Activated naive CD8-positive, alpha-beta T cell (primary cell): Measurements from ENCODE around the gene SLC47A2.

Experiments
- H3K27ac Mint-ChIP-seq: one replicate; pipeline ENCODE4 v1.8.0; 2021; ENCODE audit warnings: mixed read lengths
- H3K27me3 Mint-ChIP-seq: one replicate; pipeline ENCODE4 v1.8.0; 2021; ENCODE audit warnings: mixed read lengths
- H3K36me3 Mint-ChIP-seq: one replicate; pipeline ENCODE4 v1.8.0; 2021; ENCODE audit warnings: mixed read lengths
- H3K4me1 Mint-ChIP-seq: one replicate; pipeline ENCODE4 v1.8.0; 2021; ENCODE audit warnings: low read depth, mixed read lengths
- H3K4me3 Mint-ChIP-seq: one replicate; pipeline ENCODE4 v1.8.0; 2021; ENCODE audit warnings: mild to moderate bottlenecking, mixed read lengths
- H3K9me3 Mint-ChIP-seq: one replicate; pipeline ENCODE4 v1.8.0; 2021; ENCODE audit warnings: low read depth, mixed read lengths

SLC47A2 gene

DNA sequence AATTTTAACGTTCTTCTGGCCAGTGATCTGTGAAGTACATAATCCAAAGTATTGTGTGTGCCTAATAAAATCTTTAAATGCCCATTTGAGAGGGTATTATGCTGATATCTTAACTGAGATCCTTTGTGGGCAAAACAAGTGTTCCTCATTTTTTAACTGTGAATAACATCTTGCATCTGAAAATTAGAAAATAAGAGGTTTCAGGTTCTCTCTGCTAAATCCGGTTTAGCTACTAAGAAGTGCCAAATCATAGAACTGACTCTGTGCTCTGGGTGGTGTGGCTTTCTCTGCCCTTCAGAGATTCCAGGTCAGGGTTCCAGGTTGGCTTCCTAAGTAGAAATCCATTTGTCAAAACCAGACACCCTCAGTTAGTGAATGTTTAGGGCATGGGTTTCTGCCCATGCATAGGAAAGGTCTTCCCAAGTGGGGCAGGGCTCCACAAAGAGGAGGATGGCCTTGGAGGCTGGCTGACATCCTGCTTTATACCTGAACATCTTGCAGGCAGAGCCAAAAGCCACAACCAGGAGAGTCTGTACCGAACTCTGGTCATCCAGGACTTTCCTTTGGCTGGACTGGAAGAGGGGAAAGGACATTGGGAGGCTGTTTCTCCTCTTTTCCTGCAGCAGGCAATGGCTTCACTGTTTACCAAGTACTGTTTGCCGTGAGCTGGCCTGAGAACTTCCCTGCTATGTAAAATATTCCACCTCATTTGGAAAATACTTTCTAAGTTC lies 59.4 kb downstream of the SLC47A2 start:
- H3K9me3 Mint-ChIP-seq, result no peaks in the 10 kb centered on the region
- no peak overlapping the region for H3K4me3 Mint-ChIP-seq
- peaks cover 5% of the 10 kb centered on the region for H3K4me1 Mint-ChIP-seq
- no peaks in the 10 kb centered on the region for H3K27me3 Mint-ChIP-seq
- H3K36me3 Mint-ChIP-seq, result peaks cover 30% of the 10 kb centered on the region
- no peak overlapping the region for H3K27ac Mint-ChIP-seq

DNA sequence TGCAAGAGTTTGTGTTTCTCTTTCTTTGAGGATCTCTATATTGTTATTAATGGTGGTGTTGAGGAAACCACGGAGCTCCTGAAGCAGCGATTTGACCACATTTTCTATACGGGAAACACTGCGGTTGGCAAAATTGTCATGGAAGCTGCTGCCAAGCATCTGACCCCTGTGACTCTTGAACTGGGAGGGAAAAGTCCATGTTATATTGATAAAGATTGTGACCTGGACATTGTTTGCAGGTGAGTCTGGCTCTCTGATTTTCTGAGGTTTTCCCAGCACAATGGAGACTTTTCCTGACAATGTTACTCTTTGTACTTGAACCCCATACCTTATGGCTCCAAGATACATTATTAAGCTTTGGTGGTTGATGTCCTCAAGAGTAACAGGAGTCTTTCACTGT lies 60.0 kb downstream of the SLC47A2 start:
- H3K36me3 Mint-ChIP-seq, result peaks cover 31% of the 10 kb centered on the region

DNA sequence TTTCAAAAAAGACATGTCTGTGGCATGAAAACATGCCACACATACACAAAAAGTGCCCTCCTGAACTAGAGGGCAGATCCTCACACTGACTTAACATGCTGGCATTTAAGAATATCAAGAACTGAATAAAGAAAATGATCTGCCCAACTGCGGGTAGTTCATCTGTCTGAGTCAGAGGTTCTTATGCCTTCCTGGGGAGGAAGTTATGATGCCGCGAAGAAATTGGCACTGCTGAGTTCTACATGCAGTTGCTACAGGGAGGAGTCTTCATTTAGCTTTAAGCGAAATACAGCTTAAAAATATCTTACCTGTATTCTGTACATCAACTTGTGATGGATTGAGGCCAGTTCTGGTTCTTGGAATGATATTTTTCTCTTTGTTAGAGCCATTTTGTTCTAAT lies 61.5 kb downstream of the SLC47A2 start:
- no peaks in the 10 kb centered on the region for H3K9me3 Mint-ChIP-seq
- no peak overlapping the region for H3K4me3 Mint-ChIP-seq
- peaks cover 27% of the 10 kb centered on the region for H3K36me3 Mint-ChIP-seq
- H3K27me3 Mint-ChIP-seq, result no peaks in the 10 kb centered on the region
- H3K27ac Mint-ChIP-seq, result no peak overlapping the region
- H3K4me1 Mint-ChIP-seq, result peaks cover 14% of the 10 kb centered on the region

More for the DNA sequence above, 60.0 kb downstream of the SLC47A2 start:
- no peak overlapping the region for H3K27ac Mint-ChIP-seq
- H3K27me3 Mint-ChIP-seq, result no peaks in the 10 kb centered on the region
- H3K4me3 Mint-ChIP-seq, result no peak overlapping the region
- H3K4me1 Mint-ChIP-seq, result peaks cover 5% of the 10 kb centered on the region
- H3K9me3 Mint-ChIP-seq, result no peaks in the 10 kb centered on the region

DNA sequence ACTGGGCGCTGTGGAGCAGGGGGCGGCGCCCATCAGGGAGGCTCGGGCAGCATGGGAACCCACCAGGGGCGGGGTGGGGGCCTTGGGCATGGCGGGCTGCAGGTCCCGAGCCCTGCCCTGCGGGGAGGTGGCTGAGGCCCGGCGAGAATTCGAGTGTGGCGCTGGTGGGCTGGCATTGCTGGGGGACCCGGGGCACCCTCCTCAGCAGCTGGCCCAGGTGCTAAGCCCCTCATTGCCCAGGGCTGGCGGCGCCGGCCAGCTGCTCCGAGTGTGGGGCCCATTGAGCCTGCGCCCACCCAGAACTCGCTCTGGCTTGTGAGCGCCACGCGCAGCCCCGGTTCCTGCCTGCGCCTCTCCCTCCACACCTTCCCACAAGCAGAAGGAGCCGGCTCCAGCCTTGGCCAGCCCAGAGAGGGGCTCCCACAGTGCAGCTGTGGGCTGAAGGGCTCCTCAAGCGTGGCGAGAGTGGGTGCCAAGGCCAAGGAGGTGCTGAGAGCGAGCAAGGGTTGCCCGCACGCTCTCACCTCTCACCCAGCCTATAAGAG lies 62.0 kb downstream of the SLC47A2 start:
- Mint-ChIP-seq H3K9me3 (no peaks in the 10 kb centered on the region), H3K27ac (no peak overlapping the region), H3K4me1 (peaks cover 17% of the 10 kb centered on the region), H3K36me3 (peaks cover 27% of the 10 kb centered on the region), H3K27me3 (no peaks in the 10 kb centered on the region), H3K4me3 (no peak overlapping the region)

DNA sequence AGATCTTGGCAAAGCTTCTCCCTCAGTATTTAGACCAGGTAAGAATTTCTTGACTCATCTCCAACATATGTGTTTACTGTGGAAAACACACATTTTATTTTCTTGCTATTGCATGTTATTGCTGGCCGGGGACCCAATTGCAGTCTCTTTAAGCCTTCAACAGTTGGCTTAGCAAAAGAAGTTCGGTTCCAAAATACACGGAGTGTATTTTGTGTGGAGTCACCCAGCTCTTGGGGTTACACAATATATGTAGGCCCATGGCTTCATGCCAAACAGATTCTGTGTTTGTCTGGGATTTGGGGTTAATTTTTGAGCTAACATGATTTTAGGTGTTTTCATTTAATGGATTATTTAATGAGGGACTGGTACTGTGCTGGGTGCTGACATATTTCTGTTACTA lies 63.8 kb downstream of the SLC47A2 start:
- H3K36me3 Mint-ChIP-seq, result peaks cover 25% of the 10 kb centered on the region
- H3K27me3 Mint-ChIP-seq, result no peaks in the 10 kb centered on the region
- no peak overlapping the region for H3K27ac Mint-ChIP-seq
- H3K9me3 Mint-ChIP-seq, result no peaks in the 10 kb centered on the region
- H3K4me3 Mint-ChIP-seq, result no peak overlapping the region
- H3K4me1 Mint-ChIP-seq, result peaks cover 28% of the 10 kb centered on the region

DNA sequence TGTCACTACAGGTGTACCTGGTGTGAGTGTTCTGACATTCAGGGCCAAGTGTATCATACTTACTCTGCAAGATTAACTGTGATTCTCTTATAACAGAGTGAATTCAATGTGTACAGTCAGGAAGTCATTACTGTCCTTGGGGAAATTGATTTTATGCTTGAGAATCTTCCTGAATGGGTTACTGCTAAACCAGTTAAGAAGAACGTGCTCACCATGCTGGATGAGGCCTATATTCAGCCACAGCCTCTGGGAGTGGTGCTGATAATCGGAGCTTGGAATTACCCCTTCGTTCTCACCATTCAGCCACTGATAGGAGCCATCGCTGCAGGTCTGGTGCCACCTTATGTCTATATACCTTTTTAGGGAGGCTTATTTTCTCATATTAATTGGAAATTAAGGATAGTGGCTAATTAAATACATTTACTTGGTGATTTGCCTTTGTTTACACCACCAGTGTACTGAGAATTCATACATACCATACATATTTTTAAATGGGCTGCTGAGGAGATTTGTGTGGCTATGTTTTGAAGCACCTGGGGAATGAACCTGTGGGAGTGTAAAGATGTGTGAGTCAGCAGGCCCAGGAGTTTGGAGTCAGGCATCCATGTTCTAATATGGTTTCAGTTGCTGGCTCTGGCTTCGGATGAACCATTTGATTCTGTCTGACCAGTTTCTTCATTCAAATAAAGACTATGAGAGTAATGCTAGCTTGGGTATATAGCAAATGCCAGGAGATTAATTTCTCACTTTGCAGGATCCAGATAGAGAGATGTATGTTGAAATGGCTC lies 64.7 kb downstream of the SLC47A2 start:
- no peaks in the 10 kb centered on the region for H3K9me3 Mint-ChIP-seq
- peaks cover 22% of the 10 kb centered on the region for H3K36me3 Mint-ChIP-seq
- no peaks in the 10 kb centered on the region for H3K27me3 Mint-ChIP-seq
- no peak overlapping the region for H3K4me3 Mint-ChIP-seq
- peaks cover 34% of the 10 kb centered on the region for H3K4me1 Mint-ChIP-seq
- H3K27ac Mint-ChIP-seq, result no peak overlapping the region

DNA sequence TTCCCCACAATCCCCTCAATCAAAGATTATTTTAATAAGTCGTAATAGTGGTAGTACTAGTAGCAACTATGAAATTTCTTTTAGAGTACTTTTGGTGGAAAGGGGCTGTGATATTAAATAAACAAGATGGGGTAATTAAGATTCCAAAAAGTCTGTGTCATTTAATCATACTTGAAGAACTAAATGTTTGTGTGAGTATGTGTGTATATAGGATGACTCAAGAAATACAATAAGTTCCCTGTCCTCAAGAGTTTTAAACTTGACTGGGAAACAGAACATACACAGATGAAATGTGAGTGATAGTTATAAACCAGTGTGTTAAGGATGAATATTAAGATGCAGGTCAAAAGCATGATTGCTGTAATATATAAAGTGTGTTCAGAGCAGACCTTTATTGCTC lies 65.6 kb downstream of the SLC47A2 start:
- no peaks in the 10 kb centered on the region for H3K27me3 Mint-ChIP-seq
- peak overlapping the region; percentile 46 for H3K4me3 Mint-ChIP-seq
- no peak overlapping the region for H3K27ac Mint-ChIP-seq
- no peaks in the 10 kb centered on the region for H3K9me3 Mint-ChIP-seq
- peaks cover 17% of the 10 kb centered on the region for H3K36me3 Mint-ChIP-seq
- H3K4me1 Mint-ChIP-seq, result peaks cover 34% of the 10 kb centered on the region

DNA sequence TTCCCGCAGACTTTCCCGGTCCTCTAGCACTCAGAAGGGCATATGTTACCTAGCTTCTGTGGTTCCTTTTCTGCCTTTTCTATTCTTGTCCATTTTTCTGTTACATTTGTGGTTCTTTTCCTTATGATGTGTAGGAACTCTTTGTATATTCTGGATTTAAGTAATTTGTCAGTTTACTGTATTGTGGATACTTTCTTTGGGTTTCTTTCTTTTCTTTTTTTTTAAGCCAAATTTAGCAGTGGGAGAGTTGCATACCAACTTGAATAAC lies 67.2 kb downstream of the SLC47A2 start:
- H3K4me1 Mint-ChIP-seq, result peaks cover 35% of the 10 kb centered on the region
- H3K9me3 Mint-ChIP-seq, result no peaks in the 10 kb centered on the region
- H3K4me3 Mint-ChIP-seq, result peak overlapping the region; percentile 90
- H3K27me3 Mint-ChIP-seq, result no peaks in the 10 kb centered on the region
- H3K27ac Mint-ChIP-seq, result peak overlapping the region; percentile 30
- peaks cover 14% of the 10 kb centered on the region for H3K36me3 Mint-ChIP-seq

DNA sequence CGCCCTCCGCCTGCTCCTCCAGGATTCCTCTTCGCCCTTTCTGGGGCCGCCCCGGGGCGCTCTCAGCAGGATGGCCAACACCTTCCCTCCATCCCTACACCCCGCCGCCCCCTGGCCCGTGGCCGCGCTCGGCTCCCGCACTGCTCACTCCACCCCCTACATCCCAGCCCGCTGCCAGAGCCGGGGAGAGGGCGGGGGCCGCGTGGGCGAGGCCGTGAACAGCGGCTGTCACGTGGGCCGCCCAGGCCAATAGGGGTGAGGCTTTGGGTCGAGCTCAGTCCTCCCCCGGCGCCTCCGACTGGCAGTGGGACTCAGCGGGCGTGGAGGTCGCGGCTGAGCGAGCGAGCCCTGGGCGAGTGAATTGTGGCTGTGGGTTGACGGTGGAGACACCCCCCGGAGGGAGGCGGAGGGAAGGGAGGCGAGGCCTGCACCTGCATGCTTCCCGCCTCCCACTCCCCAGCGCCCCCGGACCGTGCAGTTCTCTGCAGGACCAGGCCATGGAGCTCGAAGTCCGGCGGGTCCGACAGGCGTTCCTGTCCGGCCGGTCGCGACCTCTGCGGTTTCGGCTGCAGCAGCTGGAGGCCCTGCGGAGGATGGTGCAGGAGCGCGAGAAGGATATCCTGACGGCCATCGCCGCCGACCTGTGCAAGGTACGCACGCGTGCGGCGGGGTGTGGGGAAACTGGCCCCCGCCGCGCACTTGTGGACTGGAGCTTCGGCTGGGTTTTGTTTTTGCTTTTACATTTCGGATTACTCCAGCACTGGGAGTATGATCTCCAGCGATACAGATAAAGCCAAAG lies 67.7 kb downstream of the SLC47A2 start, which contains the start of gene ALDH3A2:
TSS of gene ALDH3A2 (plus strand) at position 277 of the 799 bp plus-strand sequence. CDS start at position 498, 221 bp downstream.
- Mint-ChIP-seq H3K4me1 (peaks cover 35% of the 10 kb centered on the region), H3K36me3 (peaks cover 12% of the 10 kb centered on the region), H3K27me3 (no peaks in the 10 kb centered on the region), H3K9me3 (no peaks in the 10 kb centered on the region), H3K27ac (peak within 1 kb of the TSS; percentile 90), H3K4me3 (peak within 1 kb of the TSS; percentile 90)

DNA sequence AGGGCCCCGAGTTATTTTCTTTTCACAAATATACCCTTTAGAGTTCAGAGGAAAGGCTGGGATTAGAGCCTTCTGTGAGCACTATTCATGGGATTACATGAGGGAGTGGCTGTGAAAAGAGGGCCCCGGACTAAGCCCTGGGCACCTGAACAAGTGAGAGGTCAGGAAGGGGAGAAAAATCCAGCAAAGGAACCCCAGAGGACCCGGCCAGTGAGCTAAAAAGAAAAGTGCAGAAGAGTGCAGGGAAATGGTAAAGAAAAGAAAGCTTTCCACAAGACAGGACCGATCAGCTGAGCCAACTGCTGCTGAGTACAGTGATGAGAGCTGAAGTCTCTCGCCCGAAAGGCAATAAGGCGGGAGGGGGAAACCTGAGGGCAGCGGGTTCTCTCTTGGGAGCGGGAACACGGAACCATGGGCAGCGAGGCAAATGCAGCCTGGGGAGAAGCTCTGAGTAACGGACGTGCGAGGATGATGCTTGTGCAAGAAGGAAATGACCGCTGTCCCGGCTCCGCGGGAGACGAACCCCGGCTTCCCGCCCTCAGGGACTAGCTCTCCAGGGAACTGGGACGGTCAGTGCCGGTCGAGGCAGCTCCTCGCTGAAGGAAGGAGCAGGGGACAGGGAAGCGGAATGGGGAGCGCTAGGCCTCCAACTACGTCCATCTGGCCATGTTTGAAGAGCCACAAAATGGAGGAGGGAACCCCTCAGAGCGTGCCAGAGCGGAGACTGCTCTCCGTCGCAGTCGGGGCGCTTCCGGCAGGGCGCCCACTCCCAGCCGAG lies 68.5 kb downstream of the SLC47A2 start:
- Mint-ChIP-seq H3K4me3 (peak overlapping the region; percentile 90), H3K36me3 (peaks cover 7% of the 10 kb centered on the region), H3K27ac (peak overlapping the region; percentile 90), H3K4me1 (peaks cover 35% of the 10 kb centered on the region), H3K27me3 (no peaks in the 10 kb centered on the region), H3K9me3 (no peaks in the 10 kb centered on the region)

DNA sequence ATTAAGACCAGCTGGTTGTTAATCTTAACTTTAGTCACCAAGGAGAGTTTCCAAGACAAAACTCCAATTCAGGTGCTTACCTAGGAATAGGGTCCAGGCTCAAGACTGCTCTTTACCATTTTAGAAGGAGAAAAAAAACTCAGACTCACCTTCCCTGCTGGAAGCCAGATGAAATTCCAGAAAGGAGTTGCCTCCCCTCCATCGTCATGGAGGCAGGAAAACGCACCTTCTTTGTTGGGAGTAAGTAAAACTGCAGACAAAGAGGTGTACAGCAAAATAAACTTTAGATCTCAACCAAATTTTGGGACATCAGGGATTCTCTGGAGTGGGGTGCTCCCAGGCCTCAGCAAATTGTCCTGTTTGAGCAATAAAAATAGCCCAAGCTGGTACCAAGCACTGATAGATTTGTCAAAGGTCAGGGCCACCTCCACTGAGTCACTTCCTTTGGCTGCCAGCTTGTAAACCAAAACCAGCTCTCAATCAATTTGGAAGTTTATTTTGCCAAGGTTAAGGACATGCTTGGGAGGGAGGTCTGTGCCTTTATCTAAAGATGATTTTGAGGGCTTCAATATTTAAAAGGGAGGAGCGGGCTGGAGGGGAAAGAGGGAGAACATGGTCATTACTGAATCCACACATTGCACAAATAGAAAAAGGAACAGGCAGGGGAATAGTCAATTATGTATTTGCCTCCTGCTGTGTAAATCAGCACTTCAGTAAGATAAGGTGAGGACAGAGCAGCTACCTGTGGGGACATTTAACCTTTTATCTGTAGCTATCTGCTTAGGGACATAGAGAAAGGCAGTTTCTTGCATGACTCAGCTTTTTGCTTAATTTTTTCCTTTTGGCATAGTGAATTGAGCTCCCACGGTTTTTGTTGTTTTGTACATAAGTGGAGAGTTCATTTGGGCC lies 69.3 kb downstream of the SLC47A2 start:
- Mint-ChIP-seq H3K27ac (peak overlapping the region; percentile 90), H3K9me3 (no peaks in the 10 kb centered on the region), H3K4me3 (peak overlapping the region; percentile 90), H3K36me3 (peaks cover 2% of the 10 kb centered on the region), H3K4me1 (peaks cover 42% of the 10 kb centered on the region), H3K27me3 (no peaks in the 10 kb centered on the region)

DNA sequence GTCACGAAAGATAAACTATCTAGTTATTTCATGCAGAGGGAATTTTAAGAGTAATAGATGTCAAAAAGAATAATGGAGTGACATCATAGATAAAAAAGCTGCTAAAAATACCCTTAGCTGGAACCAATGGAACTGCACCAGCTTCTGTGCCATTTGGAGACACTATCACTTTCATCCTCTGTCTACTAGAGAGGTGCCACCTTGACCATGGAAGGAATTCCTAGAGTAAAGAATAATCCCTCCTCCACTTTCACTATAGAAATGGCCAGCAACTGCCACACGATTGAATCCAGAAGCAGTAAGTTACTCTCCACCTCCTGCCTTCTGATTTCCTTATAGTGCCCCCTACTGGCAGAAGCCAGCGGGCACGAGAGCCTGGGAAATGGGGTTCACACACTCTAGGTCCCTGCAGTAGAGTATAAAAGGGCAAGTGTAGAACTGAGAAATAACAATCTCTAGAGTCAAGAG lies 70.6 kb downstream of the SLC47A2 start:
- Mint-ChIP-seq H3K27ac (no peak overlapping the region), H3K27me3 (peaks cover 1% of the 10 kb centered on the region), H3K4me3 (no peak overlapping the region), H3K36me3 (no peaks in the 10 kb centered on the region), H3K4me1 (peaks cover 40% of the 10 kb centered on the region), H3K9me3 (no peaks in the 10 kb centered on the region)

DNA sequence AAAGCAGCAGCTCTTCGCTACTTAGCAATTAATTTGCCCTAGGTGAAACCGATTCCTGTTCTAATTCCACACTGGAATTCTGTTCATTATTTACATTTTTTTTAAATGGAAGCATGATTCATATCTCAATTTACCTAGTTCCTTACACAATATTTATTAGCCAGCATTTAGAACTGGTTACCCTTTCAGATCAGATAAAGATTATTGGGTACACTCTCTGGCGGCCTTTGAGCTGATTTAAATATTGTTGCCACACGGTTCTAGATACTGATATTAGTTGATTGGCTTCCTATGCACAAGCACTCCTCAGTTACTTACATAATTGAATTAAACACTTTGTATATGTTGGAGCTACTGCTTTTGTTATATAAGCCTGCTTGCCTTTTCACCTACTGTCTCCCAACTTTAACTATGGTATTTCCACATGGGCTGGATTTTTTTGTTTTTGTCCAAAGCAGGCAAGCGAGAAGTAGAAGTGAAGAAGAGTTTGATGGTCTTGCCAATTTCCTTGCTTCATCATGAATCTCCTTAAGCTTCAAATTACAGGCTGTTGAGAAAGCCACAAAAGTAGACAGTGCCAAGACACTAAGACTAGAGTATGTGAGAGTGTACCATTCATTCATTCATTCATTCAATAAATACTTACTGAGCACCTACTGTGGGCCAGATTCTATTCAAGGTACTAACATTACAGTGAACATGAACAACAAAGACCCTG lies 71.7 kb downstream of the SLC47A2 start:
- Mint-ChIP-seq H3K36me3 (no peaks in the 10 kb centered on the region), H3K27me3 (peaks cover 2% of the 10 kb centered on the region), H3K9me3 (no peaks in the 10 kb centered on the region), H3K27ac (no peak overlapping the region), H3K4me3 (no peak overlapping the region), H3K4me1 (peaks cover 32% of the 10 kb centered on the region)
